Measurements from ENCODE around the gene ARFGEF2.

DNA sequence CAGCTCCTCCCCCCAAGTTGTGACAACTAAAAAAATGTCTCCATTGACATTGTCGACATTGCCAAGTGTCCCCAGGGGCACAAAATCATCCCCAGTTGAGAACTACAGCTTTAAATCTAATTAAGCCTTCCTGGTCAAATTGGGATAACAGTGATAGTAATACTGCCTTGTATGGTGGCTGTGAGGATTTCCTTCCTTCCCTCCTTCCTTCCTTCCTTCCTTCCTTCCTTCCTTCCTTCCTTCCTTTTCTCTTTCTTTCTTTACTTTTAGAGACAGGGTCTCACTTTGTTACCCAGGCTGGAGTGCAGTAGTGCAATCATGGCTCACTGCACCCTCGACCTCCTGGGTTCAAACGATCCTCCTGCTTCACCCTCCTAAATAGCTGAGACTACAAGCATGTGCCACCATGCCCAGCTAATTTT is 29.5 kb upstream of the ARFGEF2 start:
- TF ChIP-seq POLR2A (IDR thresholded peaks at IDR 0.05; ENCODE audit: low read depth) (no peak), POLR2AphosphoS5 (IDR thresholded peaks at IDR 0.05) (no peak)

Data from esophagus muscularis mucosa (tissue), 2 donors.